ENCODE data around the gene FRMD1. TPM values are rescaled to one million over a fixed set of nuclear protein-coding genes. Genes with fewer than 3 reads are reported as not detected.
"Not testable (repeated sequence)": the region's sequence is repeated elsewhere in the genome, so short reads cannot be mapped to it uniquely, and the experiment has no call there.

FRMD1 gene
- total RNA-seq, 1 donor from 2014 or later: not detected

GRCh38 chr6:168093634-168094033 is 14.6 kb upstream of the FRMD1 start:
- ATAC-seq: no peak

DNA sequence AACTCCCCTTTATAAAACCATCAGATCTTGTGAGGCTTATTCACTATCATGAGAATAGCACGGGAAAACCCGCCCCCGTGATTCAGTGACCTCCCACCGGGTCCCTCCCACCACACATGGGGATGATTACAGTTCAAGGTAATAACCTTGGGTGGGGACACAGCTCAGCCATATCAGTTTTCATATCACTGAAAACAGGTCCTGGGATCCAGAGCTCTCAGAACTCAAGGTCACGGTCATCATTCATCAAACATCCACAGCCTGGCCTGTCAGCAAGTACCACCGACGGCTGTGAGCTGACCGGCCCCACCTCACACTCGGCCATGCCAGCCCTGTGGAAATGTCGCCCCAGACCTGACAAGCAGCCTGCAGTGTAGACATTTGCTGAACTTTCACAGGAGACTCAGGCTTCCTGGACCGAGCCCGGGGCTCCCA is 14.1 kb upstream of the FRMD1 start:
- no peak for ATAC-seq

DNA sequence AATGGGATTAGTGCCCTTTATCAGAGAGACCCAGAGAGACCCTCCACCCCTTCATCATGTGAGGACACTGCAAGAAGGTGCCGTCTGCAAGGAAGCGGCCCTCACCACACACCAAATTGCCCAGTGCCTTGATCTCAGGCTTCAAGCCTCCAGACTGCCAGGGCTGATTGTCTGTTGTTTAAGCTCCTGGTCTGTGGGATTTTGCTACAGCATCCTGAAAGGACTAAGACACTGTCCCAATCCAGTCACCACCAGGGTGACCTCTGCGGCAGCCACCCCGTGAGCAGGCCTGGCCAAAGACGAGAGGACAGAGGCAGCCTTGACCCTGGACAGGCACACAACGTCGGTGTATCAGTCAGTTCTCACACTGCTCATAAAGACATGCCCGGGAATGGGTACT is 13.5 kb upstream of the FRMD1 start:
- ATAC-seq: no peak

GRCh38 chr6:168091381-168092264 is 12.6 kb upstream of the FRMD1 start:
- ATAC-seq: no peak

DNA sequence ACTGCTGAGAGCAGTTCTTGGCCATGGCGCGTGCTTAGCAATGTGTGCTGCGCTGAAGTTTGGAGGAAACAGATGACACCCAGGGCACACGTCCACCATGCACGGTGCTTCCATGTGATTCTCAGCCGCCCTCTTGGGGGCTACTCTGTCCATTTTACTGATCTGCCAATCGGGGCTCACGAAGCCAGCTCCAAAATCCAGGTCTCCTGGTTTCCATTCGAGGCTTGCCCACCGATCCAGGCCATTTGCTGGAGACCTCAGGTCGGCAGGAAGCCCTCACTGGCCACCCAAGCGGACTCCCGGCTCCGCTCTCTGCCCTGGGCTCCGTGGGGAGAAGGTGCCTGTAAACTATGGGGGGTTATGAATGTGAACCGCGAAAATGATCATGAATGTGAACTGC is 11.7 kb upstream of the FRMD1 start:
- ATAC-seq: no peak

- no peak for ATAC-seq
Measured at GRCh38 chr6:168090064-168090690, 11.2 kb upstream of the FRMD1 start.

GRCh38 chr6:168089186-168090063 is 10.4 kb upstream of the FRMD1 start:
- ATAC-seq: no peak

- no peak for ATAC-seq
Measured at GRCh38 chr6:168088161-168089053, 9.4 kb upstream of the FRMD1 start.

- no peak for ATAC-seq
Measured at GRCh38 chr6:168087436-168088160, 8.6 kb upstream of the FRMD1 start.

GRCh38 chr6:168086616-168087015 is 7.6 kb upstream of the FRMD1 start:
- ATAC-seq: no peak

GRCh38 chr6:168086066-168086465 is 7.1 kb upstream of the FRMD1 start:
- no peak for ATAC-seq

DNA sequence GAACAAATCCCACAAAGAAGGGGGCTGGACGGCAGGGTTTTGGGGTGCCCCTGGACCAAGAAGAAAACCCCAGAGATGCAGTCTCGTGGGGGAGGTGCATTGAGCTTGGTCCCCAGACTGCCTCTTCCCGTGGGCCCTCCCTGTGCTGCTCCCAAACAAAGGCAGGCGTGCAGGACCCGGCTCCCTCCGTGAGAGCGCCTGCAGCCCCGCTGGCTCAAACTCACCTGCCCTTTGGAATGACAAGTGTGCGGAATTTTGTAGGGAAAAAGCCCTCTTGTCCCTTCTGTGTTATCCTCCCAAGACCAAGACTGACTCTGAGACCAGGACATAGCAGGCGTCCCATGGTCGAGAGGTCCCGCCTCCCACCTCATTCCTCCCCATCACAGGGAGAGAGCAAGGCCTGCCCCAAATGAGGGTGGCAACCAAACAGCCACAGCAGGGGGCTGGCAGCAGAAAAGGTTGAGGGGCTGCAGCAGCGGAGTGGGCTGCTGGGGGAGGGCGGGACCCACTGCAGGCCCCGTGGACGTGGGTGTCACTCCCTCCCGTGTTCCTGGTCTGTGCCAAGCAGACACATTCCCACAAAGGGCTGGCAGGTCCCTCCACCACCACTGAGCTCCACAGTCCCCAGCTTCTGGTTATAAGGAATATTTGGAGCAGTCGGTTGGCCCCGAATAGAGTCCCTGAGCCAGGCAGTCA is 5.6 kb upstream of the FRMD1 start:
- no peak for ATAC-seq

DNA sequence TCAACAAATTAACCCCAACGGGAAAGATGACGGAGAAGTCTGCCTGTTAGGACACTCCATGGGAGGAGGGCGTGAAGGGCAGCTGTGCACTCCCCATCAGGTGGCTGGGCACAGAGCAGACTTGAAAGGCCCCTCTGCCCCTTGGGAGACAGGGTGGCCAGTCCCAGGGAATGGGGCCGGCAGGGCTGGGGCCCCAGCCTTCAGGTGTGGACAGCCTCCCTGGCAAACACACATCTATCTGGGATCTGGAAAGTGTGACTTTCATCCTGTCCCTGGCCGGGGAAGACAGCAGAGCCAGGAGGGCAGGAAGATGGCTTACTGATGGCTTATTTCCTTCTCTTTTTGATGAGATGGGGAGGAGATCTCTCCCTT is 4.5 kb upstream of the FRMD1 start:
- ATAC-seq: no peak

- no peak for ATAC-seq
Measured at GRCh38 chr6:168082860-168083513, 4.0 kb upstream of the FRMD1 start.

DNA sequence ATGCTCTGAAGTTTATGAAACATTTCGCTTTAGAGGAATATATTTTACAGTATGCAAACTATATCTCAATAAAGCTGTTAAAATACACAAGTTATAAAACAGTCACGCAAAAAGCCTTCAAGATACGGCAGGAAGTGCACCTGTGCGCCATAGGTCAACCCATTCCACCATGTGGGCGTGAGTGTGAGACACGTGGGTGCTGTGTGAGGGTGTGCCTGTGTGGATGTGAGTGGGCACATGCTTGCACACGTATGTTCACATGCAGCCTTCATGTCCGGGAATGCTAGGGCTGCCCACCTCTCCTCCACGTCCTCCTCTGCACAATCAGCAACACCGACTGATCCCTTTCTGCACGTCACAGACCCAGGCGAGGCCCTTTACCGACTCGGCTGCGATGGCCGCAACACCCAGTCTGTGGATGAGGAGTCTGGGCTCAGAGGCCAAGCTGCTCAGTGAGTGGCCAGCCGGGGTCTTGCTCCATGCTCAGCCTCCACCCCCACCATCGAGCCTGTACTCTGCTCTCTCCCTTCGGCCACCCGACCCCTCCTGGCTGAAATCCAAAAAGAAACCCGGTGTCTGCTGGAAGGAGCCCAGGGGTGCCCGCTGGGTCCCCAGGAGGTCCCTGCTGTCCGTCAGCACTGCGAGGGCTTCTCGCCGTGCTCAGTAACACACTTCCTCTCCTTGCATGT is 3.0 kb upstream of the FRMD1 start:
- no peak for ATAC-seq

DNA sequence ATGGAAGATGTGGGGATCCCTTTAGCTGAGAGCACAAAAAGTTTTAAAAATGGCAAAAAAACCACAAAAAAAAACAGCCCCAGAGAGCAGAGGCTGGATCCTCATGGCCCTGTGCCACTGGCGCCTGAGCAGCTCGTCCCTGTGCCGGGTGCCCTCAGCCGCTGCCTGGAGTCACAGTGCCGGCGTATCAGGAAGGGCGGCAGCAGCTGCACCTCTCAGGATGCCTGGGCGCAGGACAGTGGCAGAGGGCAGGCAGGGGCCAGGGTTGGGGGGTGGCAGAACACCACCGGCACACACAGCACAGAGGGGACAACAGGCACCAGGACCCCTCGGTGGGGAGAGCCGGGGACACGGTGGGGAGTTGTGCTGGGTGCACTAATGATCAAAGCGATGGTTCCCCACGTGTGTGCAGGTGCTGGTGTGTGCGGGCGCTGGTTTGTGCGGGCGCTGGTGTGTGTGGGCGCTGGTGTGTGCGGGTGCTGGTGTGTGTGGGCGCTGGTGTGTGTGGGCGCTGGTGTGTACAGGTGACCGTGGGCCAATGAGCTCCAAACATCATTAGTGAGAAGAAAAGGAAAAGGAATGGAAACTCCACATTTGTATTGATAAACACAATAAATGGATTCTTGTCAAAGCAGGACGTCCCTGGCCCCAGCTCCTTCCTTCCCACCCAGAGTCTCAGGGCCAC is 1.5 kb upstream of the FRMD1 start:
- no peak for ATAC-seq

GRCh38 chr6:168078175-168078942 is 653 bp downstream of the FRMD1 start:
- no peak for ATAC-seq

DNA sequence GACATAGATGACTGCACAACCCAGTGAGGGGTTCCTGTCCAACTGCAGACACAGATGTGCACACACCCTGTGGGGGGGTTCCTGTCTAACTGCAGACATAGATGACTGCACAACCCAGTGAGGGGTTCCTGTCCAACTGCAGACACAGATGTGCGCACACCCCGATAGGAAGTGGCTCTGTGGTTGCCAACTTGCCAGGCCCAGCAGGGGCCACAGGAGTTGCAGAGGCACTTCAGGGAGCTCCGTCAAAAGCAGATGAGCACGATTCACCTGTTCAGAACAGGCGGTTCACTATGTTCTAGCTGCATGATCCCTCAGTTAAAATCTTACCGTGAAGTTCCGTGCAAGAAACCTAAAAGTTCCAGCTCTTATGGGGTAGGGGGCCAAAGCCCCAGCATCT is 1.6 kb downstream of the FRMD1 start:
- ATAC-seq: not testable (repeated sequence)

All from esophagus mucosa (tissue), 1 donor.